K562 (cell line): ENCODE results near the gene ACSF3. TPM values are rescaled to one million over a fixed set of nuclear protein-coding genes. Genes with fewer than 3 reads are reported as not detected.

ENCODE experiments used
- ATAC-seq: fragments of 200-7000 bp; cut with Tn5 transposase; 3 replicates; pipeline ENCODE4 v1.9.1; 2020; ENCODE audit warnings: moderate library complexity
- BruUV-seq: library from RNA; stranded (reverse); fragments of 400-500 nt; replicated peaks from 2 replicates; lab custom pipeline; 2021; lab: Mats Ljungman, UMichigan
- CTCF ChIA-PET: fragments of 300-600 bp; formaldehyde crosslinking; extraction: SDS; loops from one replicate; lab custom pipeline; 2021; ENCODE audit warnings: low intra/inter-chr PET ratio; lab: Yijun Ruan, JAX
- POLR2A ChIA-PET: fragments of 300-600, 350-650 bp; sonication (Branson Sonifier 250); formaldehyde crosslinking; extraction: SDS; loops from one replicate; lab custom pipeline; 2021; ENCODE audit warnings: antibody characterized with exemption, inconsistent platforms; lab: Yijun Ruan, JAX
- DNase-seq, 4 experiments: peaks; one replicate each; pipeline versions ENCODE4 v3.0.0 to v3.0.0-alpha.2; 2011 to 2018; ENCODE audit warnings: low spot score in 3 of 4, mixed read lengths in 3 of 4; ENCODE audit errors: extremely low read depth in 1 of 4
- FAIRE-seq: peaks from 2 replicates; lab custom pipeline; 2011; peaks lifted over from hg19 to GRCh38; lab: Jason Lieb, UNC
- H2AFZ ChIP-seq: 2 replicates; pipeline ENCODE4 v1.6.0; 2011; ENCODE audit warnings: low read depth, low read length, control low read depth, inconsistent platforms
- H3K27ac ChIP-seq: fragments of 200-600 bp; 3 replicates; pipeline ENCODE4 v1.8.0; 2011; ENCODE audit warnings: low read depth, mild to moderate bottlenecking, control low read depth, inconsistent platforms, low read length, moderate library complexity, mixed read lengths; ENCODE audit errors: extremely low read depth
- H3K27me3 ChIP-seq, 2 experiments: fragments of 300-600 bp in 1 of 2; 2 replicates in 1 of 2; 3 replicates in 1 of 2; pipeline versions ENCODE4 v1.6.0 to v1.8.0; 2011; ENCODE audit warnings: inconsistent platforms in 2 of 2, low read length in 2 of 2, mild to moderate bottlenecking in 1 of 2, mixed read lengths in 1 of 2, moderate library complexity in 1 of 2; ENCODE audit not compliant: control insufficient read depth in 2 of 2, insufficient read depth in 2 of 2
- H3K36me3 ChIP-seq: fragments of 300-600 bp; 3 replicates; pipeline ENCODE4 v1.8.0; 2011; ENCODE audit warnings: mild to moderate bottlenecking, low read length, inconsistent platforms; ENCODE audit not compliant: control insufficient read depth, insufficient read depth
- H3K4me1 ChIP-seq, 2 experiments: fragments of 200-600 bp in 1 of 2; replicated peaks in 1 of 2; 2 replicates in 1 of 2; 3 replicates in 1 of 2; pipeline versions ENCODE4 v1.5.1 to v1.8.0; 2011; ENCODE audit warnings: inconsistent platforms in 2 of 2, low read length in 2 of 2, mild to moderate bottlenecking in 1 of 2, mixed read lengths in 1 of 2, moderate library complexity in 1 of 2; ENCODE audit not compliant: control insufficient read depth in 2 of 2, insufficient read depth in 2 of 2
- H3K4me2 ChIP-seq: 2 replicates; pipeline ENCODE4 v1.6.1; 2011; ENCODE audit warnings: low read length, control low read depth, inconsistent platforms, mixed read lengths; ENCODE audit not compliant: insufficient read depth
- H3K4me3 ChIP-seq: fragments of 200-600 bp; sonication (generic), shearing (Covaris generic); 2 replicates; pipeline ENCODE4 v1.5.1; 2016; ENCODE audit warnings: control low read depth, inconsistent platforms
- H3K79me2 ChIP-seq: fragments of 200-600 bp; 3 replicates; pipeline ENCODE4 v1.8.0; 2011; ENCODE audit warnings: low read length, inconsistent platforms; ENCODE audit not compliant: control insufficient read depth, insufficient read depth
- H3K9ac ChIP-seq, 2 experiments: 2 replicates each; pipeline versions ENCODE4 v1.6.0 to v1.6.1; 2011; ENCODE audit warnings: low read depth in 2 of 2, low read length in 2 of 2, control low read depth in 1 of 2, inconsistent platforms in 1 of 2, mild to moderate bottlenecking in 1 of 2, mixed read lengths in 1 of 2; ENCODE audit not compliant: insufficient read depth in 1 of 2
- H3K9me1 ChIP-seq: one replicate; pipeline ENCODE4 v1.6.0; 2011; ENCODE audit warnings: inconsistent platforms, mild to moderate bottlenecking, low read length, moderate library complexity; ENCODE audit not compliant: control insufficient read depth, insufficient read depth
- H3K9me3 ChIP-seq: replicated peaks from 2 replicates; pipeline ENCODE4 v1.5.1; 2011; ENCODE audit warnings: low read depth, low read length, inconsistent platforms; ENCODE audit not compliant: control insufficient read depth, insufficient read depth
- H4K20me1 ChIP-seq: replicated peaks from 2 replicates; pipeline ENCODE4 v1.6.1; 2011; ENCODE audit warnings: low read length, inconsistent platforms, mixed read lengths; ENCODE audit not compliant: control insufficient read depth, insufficient read depth
- EP300 ChIP-seq: IDR thresholded peaks from 2 replicates; pipeline ENCODE4 v1.6.1; 2012; ENCODE audit warnings: low read length, improper control_type of control experiment
- MTA1 ChIP-seq: fragments of 450-650 bp; IDR thresholded peaks from 2 replicates; pipeline ENCODE4 v1.6.1; 2017; ENCODE audit warnings: borderline replicate concordance
- ZNF174 ChIP-seq: fragments of 250-450 bp; sonication (Bioruptor Pico); IDR thresholded peaks from 2 replicates; pipeline ENCODE4 v1.4.0; 2020; ENCODE audit warnings: mild to moderate bottlenecking
- WGBS: fragments of 100-300 bp; shearing (Covaris generic); methylation state at CpG from one replicate; pipeline ENCODE4 v1.1.6; 2016; ENCODE audit warnings: low coverage, mixed read lengths; ENCODE audit not compliant: insufficient coverage; ENCODE audit errors: missing lambda C conversion rate; 5-methylcytosine and 5-hydroxymethylcytosine counted together
- in situ Hi-C: fragments of 300-500 bp; cut with MboI; formaldehyde crosslinking; loops from 4 replicates; pipeline ENCODE4 v1.15.0; 2018; ENCODE audit warnings: inconsistent platforms, mixed read lengths
- intact Hi-C: fragments of 100-400 bp; cut with micrococcal nuclease; formaldehyde crosslinking; loops from 2 replicates; pipeline ENCODE4 v1.14.2; 2022
- polyA plus RNA-seq, 8 experiments: library from polyadenylated mRNA; depleted of rRNA in 4 of 8; stranded (reverse) in 5 of 8; unstranded in 3 of 8; fragments of >200 nt; fragmentation: Nextera tagmentation in 2 of 8; fragmentation: Illumina TruSeq in 1 of 8; extraction: Ambion mirVana in 2 of 8; extraction: Trizol in 1 of 8; gene quantifications; 2 replicates each; pipeline versions ENCODE4 v1.2.1 to v1.2.3, GENCODE V29; 2011 to 2014; ENCODE audit warnings: inconsistent platforms in 1 of 8, missing spikeins in 1 of 8
- total RNA-seq, 7 experiments: library from RNA; depleted of rRNA in 6 of 7; stranded (reverse); fragments of >200 nt in 6 of 7; fragmentation: Illumina TruSeq in 2 of 7; extraction: Trizol in 2 of 7; gene quantifications; 2 replicates each; pipeline versions ENCODE4 v1.2.1 to v1.2.3, GENCODE V29; 2011 to 2021; ENCODE audit warnings: low replicate concordance in 1 of 7
- TF ChIP-seq, protein P1 (sequence below): fragments of 250-450 bp; sonication (Bioruptor Pico); IDR thresholded peaks from 2 replicates; pipeline ENCODE4 v1.8.0; 2022; ENCODE audit warnings: inconsistent platforms

The ACSF3 gene
- total and polyA plus RNA-seq, 9 of the 15 experiments (the other 6 are each of a cell fraction or from before 2014, with no cell fraction given), result 0.77 to 32.8 (median 14.7) TPM

DNA sequence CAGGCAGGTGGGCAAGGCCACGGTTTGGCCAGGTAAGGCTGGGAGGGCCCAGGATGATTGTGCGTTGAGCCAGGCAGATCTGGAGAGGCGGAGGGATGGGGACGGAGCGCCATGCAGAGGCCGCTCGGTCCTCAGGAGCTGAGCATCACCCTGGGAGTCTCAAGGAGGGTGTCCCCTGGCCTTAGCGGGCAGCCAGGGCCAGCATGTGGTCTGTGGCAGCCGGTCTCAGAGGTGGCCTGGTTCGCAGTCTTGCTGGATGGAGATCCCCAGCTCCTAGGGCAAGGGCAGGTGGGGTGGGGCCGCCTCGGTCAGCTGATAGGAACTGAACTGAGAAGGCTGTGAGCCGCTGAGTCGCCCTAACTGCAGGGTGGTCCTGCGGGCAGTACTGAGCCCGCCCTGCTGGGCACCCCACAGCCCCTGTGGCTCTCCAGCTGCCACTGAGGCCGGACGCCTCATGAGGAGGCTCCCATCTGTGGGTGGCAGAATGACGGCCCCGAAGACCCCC lies 66.2 kb downstream of the ACSF3 start:
- Histone ChIP-seq H3K27ac (no peak overlapping the region), H3K4me2 (no peak overlapping the region), H2AFZ (no peak overlapping the region), H4K20me1 (no peaks in the 10 kb centered on the region), H3K4me1 (peaks cover 0 to 61% of the 10 kb centered on the region in 2 experiments; a peak in 3 of 5 replicates), H3K9me1 (no peaks in the 10 kb centered on the region), H3K27me3 (no peaks in the 10 kb centered on the region), H3K36me3 (no peaks in the 10 kb centered on the region), H3K9me3 (peaks cover 14% of the 10 kb centered on the region), H3K4me3 (no peak overlapping the region), H3K79me2 (no peaks in the 10 kb centered on the region), H3K9ac (no peak overlapping the region)
- DNase-seq (no peak), ATAC-seq (no peak), FAIRE-seq (no peak)
- ChIA-PET POLR2A (interaction anchor here (1.2 kb wide), 1 partner anchor 11 kb away, joined by 3 read pairs; the partner anchor contains the start of gene CDH15), CTCF (no interaction called here)
- in situ Hi-C loops, result no loop called here
- WGBS, result 64% methylated on average over 16 of the region's 20 CpGs
- no TSS peak for BruUV-seq
- intact Hi-C loops, result loop anchor here (10.0 kb wide), 1 partner anchor 185 kb away; the partner anchor contains the start of gene CBFA2T3
- no peak for TF ChIP-seq ZNF174

DNA sequence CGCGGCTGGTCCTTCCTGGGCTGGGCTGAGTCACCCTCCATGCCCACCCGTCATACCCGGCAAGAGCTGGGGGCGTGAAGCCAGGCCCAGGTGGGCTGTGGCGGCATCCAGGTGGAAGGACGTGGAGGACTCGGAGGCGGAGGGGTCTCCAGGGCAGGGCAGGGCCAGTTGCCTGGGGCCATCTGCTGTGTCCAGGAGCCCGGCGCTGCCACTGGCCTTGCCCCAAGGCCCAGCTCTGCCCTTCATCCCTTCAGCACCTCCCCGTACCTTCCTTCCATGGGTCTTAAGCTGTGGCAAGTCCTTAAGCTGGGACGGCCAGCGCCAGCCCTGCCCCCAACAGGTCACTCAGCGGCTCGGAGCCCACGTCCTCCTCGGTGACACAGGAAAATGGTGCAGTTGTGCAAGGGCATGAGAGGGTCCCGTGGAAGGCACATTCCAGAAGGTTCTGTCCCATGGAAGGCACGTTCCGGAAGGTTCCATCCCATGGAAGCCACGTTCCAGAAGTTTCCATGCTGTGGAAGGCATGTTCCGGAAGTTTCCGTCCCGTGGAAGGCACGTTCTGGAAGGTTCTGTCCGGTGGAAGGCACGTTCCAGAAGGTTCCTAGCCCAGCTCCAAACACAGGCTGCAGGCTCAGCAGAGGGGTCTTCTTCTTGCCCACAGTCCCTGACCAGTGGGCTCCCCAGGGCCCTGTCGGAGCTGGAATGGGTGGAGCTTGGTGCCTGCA lies 67.5 kb downstream of the ACSF3 start:
- Histone ChIP-seq H3K27me3 (no peaks in the 10 kb centered on the region), H3K27ac (no peak overlapping the region), H3K9me3 (peaks cover 14% of the 10 kb centered on the region), H3K36me3 (no peaks in the 10 kb centered on the region), H2AFZ (no peak overlapping the region), H4K20me1 (no peaks in the 10 kb centered on the region), H3K4me1 (peaks cover 0 to 61% of the 10 kb centered on the region in 2 experiments; a peak in 3 of 5 replicates), H3K4me2 (no peak overlapping the region), H3K9me1 (no peaks in the 10 kb centered on the region), H3K79me2 (no peaks in the 10 kb centered on the region), H3K9ac (no peak overlapping the region), H3K4me3 (no peak overlapping the region)
- ChIA-PET POLR2A (interaction anchor here (0.7 kb wide), 1 partner anchor 275 kb away, joined by 3 read pairs; no protein-coding TSS in a partner anchor), CTCF (no interaction called here)
- ATAC-seq, result no peak
- TF ChIP-seq, protein P1, sequence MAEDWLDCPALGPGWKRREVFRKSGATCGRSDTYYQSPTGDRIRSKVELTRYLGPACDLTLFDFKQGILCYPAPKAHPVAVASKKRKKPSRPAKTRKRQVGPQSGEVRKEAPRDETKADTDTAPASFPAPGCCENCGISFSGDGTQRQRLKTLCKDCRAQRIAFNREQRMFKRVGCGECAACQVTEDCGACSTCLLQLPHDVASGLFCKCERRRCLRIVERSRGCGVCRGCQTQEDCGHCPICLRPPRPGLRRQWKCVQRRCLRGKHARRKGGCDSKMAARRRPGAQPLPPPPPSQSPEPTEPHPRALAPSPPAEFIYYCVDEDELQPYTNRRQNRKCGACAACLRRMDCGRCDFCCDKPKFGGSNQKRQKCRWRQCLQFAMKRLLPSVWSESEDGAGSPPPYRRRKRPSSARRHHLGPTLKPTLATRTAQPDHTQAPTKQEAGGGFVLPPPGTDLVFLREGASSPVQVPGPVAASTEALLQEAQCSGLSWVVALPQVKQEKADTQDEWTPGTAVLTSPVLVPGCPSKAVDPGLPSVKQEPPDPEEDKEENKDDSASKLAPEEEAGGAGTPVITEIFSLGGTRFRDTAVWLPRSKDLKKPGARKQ (CRISPR knock-in tag), result no peak
- TF ChIP-seq EP300, result peak; percentile 49; the same call in 1 of the 2 replicates
- TF ChIP-seq MTA1, result peak; percentile 47; the same call in 1 of the 2 replicates
- intact Hi-C loops, result loop anchor here (10.0 kb wide), 1 partner anchor 186 kb away; the partner anchor contains the start of gene CBFA2T3
- no peak for FAIRE-seq
- DNase-seq, result no peak
- BruUV-seq, result no TSS peak
- in situ Hi-C loops, result no loop called here
- 64% methylated on average over 27 of the region's 29 CpGs for WGBS
